KMS-11 (cell line): ENCODE data around the gene DDHD1.
"Not testable (repeated sequence)": the region's sequence is repeated elsewhere in the genome, so short reads cannot be mapped to it uniquely, and the experiment has no call there.

Experiments used
- H2AFZ ChIP-seq: fragments of 200-600 bp; sonication (generic); 2 replicates; pipeline ENCODE4 v1.6.1; 2016; ENCODE audit warnings: antibody characterized with exemption, mixed run types, low read depth
- H3K27ac ChIP-seq: fragments of 200-600 bp; sonication (generic); 2 replicates; pipeline ENCODE4 v1.6.1; 2016; ENCODE audit warnings: mild to moderate bottlenecking, mixed run types
- H3K27me3 ChIP-seq: fragments of 200-600 bp; sonication (generic); 2 replicates; pipeline ENCODE4 v1.6.1; 2017; ENCODE audit warnings: mild to moderate bottlenecking, low read depth, mixed run types, moderate library complexity; ENCODE audit not compliant: insufficient read depth
- H3K36me3 ChIP-seq: fragments of 200-600 bp; sonication (generic); 2 replicates; pipeline ENCODE4 v1.6.1; 2017; ENCODE audit warnings: mild to moderate bottlenecking, mixed run types; ENCODE audit not compliant: insufficient read depth
- H3K4me1 ChIP-seq: fragments of 200-600 bp; sonication (generic); 2 replicates; pipeline ENCODE4 v1.6.1; 2016; ENCODE audit warnings: mild to moderate bottlenecking, low read depth, mixed run types; ENCODE audit not compliant: poor library complexity, severe bottlenecking
- H3K4me2 ChIP-seq: fragments of 200-600 bp; sonication (generic); 2 replicates; pipeline ENCODE4 v1.7.0; 2016; ENCODE audit warnings: mild to moderate bottlenecking, mixed run types
- H3K4me3 ChIP-seq: fragments of 200-600 bp; sonication (generic); IDR thresholded peaks from 2 replicates; pipeline ENCODE4 v1.6.1; 2017; ENCODE audit warnings: low read depth, low read length, mixed read lengths; ENCODE audit not compliant: insufficient read depth
- H3K79me2 ChIP-seq: fragments of 200-600 bp; sonication (generic); 2 replicates; pipeline ENCODE4 v1.6.1; 2016; ENCODE audit warnings: low read depth, mixed run types; ENCODE audit not compliant: insufficient read depth
- H3K9ac ChIP-seq: fragments of 200-600 bp; sonication (generic); 2 replicates; pipeline ENCODE4 v1.6.1; 2016; ENCODE audit warnings: mild to moderate bottlenecking, mixed run types
- H4K20me1 ChIP-seq: fragments of 200-600 bp; sonication (generic); 2 replicates; pipeline ENCODE4 v1.6.1; 2016; ENCODE audit warnings: mild to moderate bottlenecking, mixed run types; ENCODE audit not compliant: insufficient read depth
- CTCF ChIP-seq: fragments of 200-600 bp; sonication (generic); conservative IDR thresholded peaks from 2 replicates; pipeline ENCODE4 v1.6.1; 2017; ENCODE audit warnings: low read depth, mild to moderate bottlenecking, antibody characterized with exemption, low read length, moderate library complexity, mixed read lengths

Gene DDHD1

DNA sequence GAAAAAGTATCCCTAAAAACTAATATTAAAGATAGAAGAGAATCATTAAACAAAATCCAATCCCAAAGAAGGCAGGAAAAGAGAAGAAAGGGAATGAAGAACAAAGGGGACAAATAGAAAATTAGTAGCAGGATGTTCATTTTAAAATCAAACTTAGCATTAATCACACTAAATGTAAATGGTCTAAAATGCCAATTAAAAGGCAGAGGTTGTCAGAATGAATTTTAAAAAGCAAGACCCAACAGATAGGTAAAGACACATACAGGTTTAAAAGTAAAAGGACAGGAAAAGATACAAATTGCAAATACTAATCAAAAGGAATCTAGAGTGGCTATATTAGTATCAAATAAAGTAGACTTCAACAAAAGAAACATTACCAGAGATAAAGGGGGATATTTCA lies 12.5 kb downstream of the DDHD1 start:
- H3K79me2 ChIP-seq, result peaks cover 50% of the 10 kb centered on the region; the same call in 1 of the 2 replicates
- no peaks in the 10 kb centered on the region for H4K20me1 ChIP-seq
- H3K27me3 ChIP-seq, result no peaks in the 10 kb centered on the region
- H3K9ac ChIP-seq, result no peak overlapping the region
- no peak for TF ChIP-seq CTCF
- no peaks in the 10 kb centered on the region for H3K36me3 ChIP-seq
- no peak overlapping the region for H3K4me3 ChIP-seq
- no peak overlapping the region for H3K4me2 ChIP-seq
- no peak overlapping the region for H3K27ac ChIP-seq
- no peak overlapping the region for H2AFZ ChIP-seq
- H3K4me1 ChIP-seq, result peaks cover 18% of the 10 kb centered on the region

DNA sequence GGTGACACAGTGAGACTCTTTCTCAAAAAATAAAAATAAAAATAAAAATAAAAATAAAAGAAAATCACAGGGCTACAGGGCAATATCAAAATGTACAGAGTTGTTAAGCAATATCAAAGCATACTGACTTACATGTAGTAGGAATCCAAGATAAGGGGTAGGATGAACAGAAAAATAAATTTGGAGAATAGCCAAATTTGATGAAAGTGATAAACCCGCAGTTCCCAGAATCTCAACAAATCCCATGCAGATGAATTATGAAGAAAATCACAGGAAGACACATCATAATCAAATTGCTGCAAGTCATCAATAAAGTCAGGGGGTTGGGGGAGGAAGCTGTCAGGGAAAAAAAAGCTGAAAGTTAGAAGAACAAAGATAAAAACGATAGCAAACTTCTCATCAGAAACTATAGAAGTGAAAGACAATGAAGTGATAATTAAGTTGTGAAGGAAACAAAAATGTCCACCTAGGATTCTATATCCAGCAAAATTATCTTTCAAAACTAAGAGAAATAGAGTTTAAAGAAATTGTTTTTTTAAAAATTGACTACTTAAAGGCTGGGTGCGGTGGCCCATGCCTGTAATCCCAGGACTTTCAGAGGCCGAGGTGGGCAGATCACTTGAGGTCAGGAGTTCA lies 15.4 kb downstream of the DDHD1 start:
- H3K79me2 ChIP-seq, result peaks cover 26% of the 10 kb centered on the region; the same call in 1 of the 2 replicates
- H2AFZ ChIP-seq, result no peak overlapping the region
- no peak for TF ChIP-seq CTCF
- H3K4me3 ChIP-seq, result no peak overlapping the region
- H3K4me1 ChIP-seq, result no peaks in the 10 kb centered on the region
- H3K27me3 ChIP-seq, result no peaks in the 10 kb centered on the region
- no peaks in the 10 kb centered on the region for H4K20me1 ChIP-seq
- no peak overlapping the region for H3K27ac ChIP-seq
- no peak overlapping the region for H3K4me2 ChIP-seq
- no peaks in the 10 kb centered on the region for H3K36me3 ChIP-seq
- no peak overlapping the region for H3K9ac ChIP-seq

- not testable (repeated sequence) for H3K27ac ChIP-seq, H3K79me2 ChIP-seq, H3K36me3 ChIP-seq, H3K4me3 ChIP-seq, H2AFZ ChIP-seq, H3K9ac ChIP-seq, H3K4me2 ChIP-seq, H4K20me1 ChIP-seq, H3K4me1 ChIP-seq, H3K27me3 ChIP-seq
Observed at GRCh38 chr14:53130491-53130890, 22.6 kb downstream of the DDHD1 start.

DNA sequence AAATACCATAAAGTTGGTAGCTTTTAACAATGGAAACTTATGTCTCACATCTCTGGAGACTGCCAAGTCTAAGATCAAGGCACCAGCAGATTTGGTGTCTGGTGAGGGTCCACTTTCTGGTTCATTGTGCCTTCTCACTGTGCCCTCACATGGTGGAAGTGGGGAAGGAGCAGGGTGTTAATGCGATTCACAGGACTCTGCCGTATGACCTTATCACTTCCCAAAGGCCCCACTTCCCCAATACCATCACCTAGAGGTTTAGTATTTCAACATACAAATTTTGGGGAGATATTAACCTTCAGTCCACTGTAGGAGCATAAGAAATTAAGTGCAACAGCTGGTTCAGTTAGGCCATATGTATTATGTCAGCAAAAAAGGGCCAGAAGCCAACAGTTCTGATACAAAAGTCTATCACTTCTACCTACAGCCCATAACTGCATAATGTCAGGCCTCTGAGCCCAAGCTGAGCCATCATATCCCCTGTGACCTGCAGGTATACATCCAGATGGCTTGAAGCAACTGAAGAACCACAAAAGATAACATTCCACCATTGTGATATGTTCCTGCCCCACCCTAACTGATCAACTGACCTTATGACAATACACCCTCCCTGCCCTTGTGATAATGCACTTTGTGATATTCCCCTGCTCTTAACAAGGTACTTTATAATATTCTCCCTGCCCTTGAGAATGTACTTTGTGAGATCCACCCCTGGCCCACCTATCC lies 24.7 kb downstream of the DDHD1 start:
- Histone ChIP-seq H3K27me3 (no peaks in the 10 kb centered on the region), H3K79me2 (peaks cover 8% of the 10 kb centered on the region; the same call in 1 of the 2 replicates)

More for the DNA sequence above, 24.7 kb downstream of the DDHD1 start:
- Histone ChIP-seq H3K9ac (no peak overlapping the region), H2AFZ (no peak overlapping the region), H3K36me3 (no peaks in the 10 kb centered on the region), H3K4me3 (no peak overlapping the region), H3K4me2 (no peak overlapping the region), H3K4me1 (peaks cover under 1% of the 10 kb centered on the region), H4K20me1 (no peaks in the 10 kb centered on the region), H3K27ac (no peak overlapping the region)
- TF ChIP-seq CTCF, result no peak
